Activated CD4-positive, alpha-beta T cell treated with anti-CD3 and anti-CD28 coated beads, Interleukin-2, amount 10 ng/mL, durations not matched to agents 7 days and 5 days (primary cell): ENCODE data around the gene AXIN2. TPM values are rescaled to one million over a fixed set of nuclear protein-coding genes. Genes with fewer than 3 reads are reported as not detected.
"Not testable (repeated sequence)": the region's sequence is repeated elsewhere in the genome, so short reads cannot be mapped to it uniquely, and the experiment has no call there.

Experiments
- CTCF ChIA-PET: fragments of 350-600 bp; sonication (Branson Sonifier 250); formaldehyde crosslinking; loops from one replicate; lab custom pipeline; 2021; ENCODE audit warnings: antibody characterized with exemption; lab: Charles Lee
- POLR2A ChIA-PET: fragments of 350-600 bp; sonication (Branson Sonifier 250); formaldehyde crosslinking; loops from one replicate; lab custom pipeline; 2021; ENCODE audit warnings: antibody characterized with exemption; lab: Charles Lee
- DNase-seq: peaks from one replicate; pipeline ENCODE4 v3.0.0-alpha.2; 2020
- H3K27ac Mint-ChIP-seq: one replicate; pipeline ENCODE4 v1.8.0; 2021; ENCODE audit warnings: mild to moderate bottlenecking, moderate library complexity, mixed read lengths
- H3K27me3 Mint-ChIP-seq: one replicate; pipeline ENCODE4 v1.8.0; 2021; ENCODE audit warnings: mixed read lengths
- H3K36me3 Mint-ChIP-seq: one replicate; pipeline ENCODE4 v1.8.0; 2021; ENCODE audit warnings: low read depth, mixed read lengths
- H3K4me1 Mint-ChIP-seq: one replicate; pipeline ENCODE4 v1.8.0; 2021; ENCODE audit warnings: mixed read lengths
- H3K4me3 Mint-ChIP-seq: one replicate; pipeline ENCODE4 v1.8.0; 2021; ENCODE audit warnings: mild to moderate bottlenecking, moderate library complexity, mixed read lengths
- H3K9me3 Mint-ChIP-seq: one replicate; pipeline ENCODE4 v1.8.0; 2021; ENCODE audit warnings: mixed read lengths
- total RNA-seq, 2 experiments: library from RNA; stranded (reverse); gene quantifications; one replicate each; pipeline ENCODE4 v1.2.3, GENCODE V29; 2021

AXIN2 gene
- total RNA-seq, 2 experiments from 2014 or later = 12.7 to 13.4 TPM

DNA sequence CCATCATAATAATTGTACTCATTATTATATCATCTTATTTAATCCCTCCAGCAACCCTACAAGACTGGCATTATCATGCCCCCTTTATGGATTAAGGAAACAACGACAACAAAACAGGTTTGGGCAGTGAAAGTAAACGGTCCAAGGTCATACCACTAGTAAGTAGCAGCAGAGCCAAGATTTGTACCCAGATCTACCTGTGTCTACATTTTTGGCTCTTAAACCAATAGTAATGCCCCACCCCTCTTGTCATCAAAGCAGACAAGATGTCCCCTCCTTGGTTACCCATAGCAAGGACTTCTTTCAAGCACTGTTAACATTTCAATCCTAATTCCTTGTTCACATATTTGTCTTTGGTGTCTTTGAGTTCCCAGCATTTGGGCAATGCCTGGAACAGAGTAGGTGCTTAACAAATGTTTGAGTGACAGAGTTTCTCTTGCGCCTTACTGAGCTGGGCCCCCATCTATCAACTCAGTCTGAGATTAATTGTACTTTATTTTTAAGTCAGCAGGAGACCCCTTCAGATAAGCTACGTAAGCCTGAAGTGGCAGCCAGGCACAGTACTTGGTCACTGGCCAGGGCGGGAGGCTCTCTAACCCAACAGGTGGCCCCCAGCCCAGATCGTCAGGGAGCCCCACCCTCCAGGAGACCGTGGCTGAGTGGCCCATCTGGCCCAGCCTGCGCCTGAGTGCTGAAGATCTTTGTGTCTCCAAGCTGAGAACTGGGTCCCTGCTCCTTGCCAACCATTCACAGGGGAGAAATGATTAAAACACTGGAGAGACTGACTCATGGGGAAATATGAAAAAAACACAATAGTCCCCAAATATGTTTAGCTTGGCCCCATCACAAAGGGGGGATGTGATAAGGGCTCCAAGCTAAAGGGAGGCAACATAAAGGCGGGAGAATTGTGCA is 75.8 kb downstream of the AXIN2 start:
- H3K27me3 Mint-ChIP-seq = peaks cover under 1% of the 10 kb centered on the region
- no peaks in the 10 kb centered on the region for H3K36me3 Mint-ChIP-seq
- CTCF ChIA-PET = no interaction called here
- H3K4me3 Mint-ChIP-seq = no peak overlapping the region
- H3K4me1 Mint-ChIP-seq = peaks cover 13% of the 10 kb centered on the region
- H3K27ac Mint-ChIP-seq = peak overlapping the region; percentile 38
- POLR2A ChIA-PET = no interaction called here
- DNase-seq = no peak
- no peaks in the 10 kb centered on the region for H3K9me3 Mint-ChIP-seq

DNA sequence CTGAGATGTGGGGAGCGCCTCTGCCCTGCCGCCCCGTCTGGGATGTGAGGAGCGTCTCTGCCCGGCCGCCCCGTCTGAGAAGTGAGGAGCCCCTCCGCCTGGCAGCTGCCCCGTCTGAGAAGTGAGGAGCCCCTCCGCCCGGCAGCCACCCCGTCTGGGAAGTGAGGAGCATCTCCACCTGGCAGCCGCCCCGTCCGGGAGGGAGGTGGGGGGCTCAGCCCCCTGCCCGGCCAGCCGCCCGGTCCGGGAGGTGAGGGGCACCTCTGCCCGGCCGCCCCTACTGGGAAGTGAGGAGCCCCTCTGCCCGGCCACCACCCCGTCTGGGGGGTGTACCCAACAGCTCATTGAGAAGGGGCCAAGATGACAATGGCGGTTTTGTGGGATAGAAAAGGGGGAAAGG is 77.0 kb downstream of the AXIN2 start:
- H3K27me3 Mint-ChIP-seq, H3K4me3 Mint-ChIP-seq, H3K27ac Mint-ChIP-seq, H3K9me3 Mint-ChIP-seq, DNase-seq, POLR2A ChIA-PET, CTCF ChIA-PET, H3K36me3 Mint-ChIP-seq: not testable (repeated sequence)
- peaks cover 14% of the 10 kb centered on the region for H3K4me1 Mint-ChIP-seq

DNA sequence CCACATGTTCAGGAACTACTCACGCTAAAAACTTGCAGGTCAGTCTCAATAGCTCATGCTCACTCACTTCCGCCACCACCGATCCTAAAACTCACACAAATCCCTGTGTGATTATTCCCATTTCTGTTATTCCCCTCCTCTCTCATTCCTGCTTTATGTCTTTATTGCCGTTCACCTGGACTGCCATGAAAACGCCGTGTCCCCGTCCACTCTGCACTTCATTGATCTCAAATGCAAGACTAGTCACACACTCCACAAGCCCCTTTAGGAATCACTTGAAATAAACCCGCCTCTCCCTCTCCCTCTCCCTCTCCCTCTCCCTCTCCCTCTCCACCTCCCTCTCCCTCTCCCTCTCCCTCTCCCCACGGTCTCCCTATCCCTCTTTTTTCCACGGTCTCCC is 78.0 kb downstream of the AXIN2 start:
- no peaks in the 10 kb centered on the region for H3K36me3 Mint-ChIP-seq
- no peaks in the 10 kb centered on the region for H3K27me3 Mint-ChIP-seq
- no peak for DNase-seq
- H3K4me3 Mint-ChIP-seq = no peak overlapping the region
- H3K4me1 Mint-ChIP-seq = peaks cover 14% of the 10 kb centered on the region
- CTCF ChIA-PET = no interaction called here
- POLR2A ChIA-PET = no interaction called here
- H3K9me3 Mint-ChIP-seq = no peaks in the 10 kb centered on the region
- H3K27ac Mint-ChIP-seq = no peak overlapping the region

DNA sequence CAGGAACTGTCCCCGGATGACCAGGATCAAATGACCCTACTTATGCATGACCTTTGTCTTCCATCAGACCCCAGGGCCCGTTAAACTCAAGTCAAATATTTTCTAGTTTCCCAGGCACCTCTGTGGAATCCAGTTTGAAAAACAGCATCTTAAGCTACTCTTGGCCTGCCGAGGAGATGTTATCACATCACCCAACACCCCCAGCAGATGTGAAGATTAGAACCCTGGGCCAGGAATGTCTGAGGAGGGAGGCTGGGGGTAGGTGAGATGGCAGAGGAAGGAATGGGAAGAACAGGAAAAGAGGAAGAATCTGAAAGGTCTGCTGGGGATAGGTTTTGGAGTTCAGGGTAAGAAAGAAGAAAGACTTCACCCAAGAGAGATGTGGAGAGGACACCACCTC is 79.2 kb downstream of the AXIN2 start:
- Mint-ChIP-seq H3K4me1 (peaks cover 14% of the 10 kb centered on the region), H3K9me3 (no peaks in the 10 kb centered on the region), H3K27ac (no peak overlapping the region), H3K4me3 (no peak overlapping the region), H3K27me3 (no peaks in the 10 kb centered on the region), H3K36me3 (no peaks in the 10 kb centered on the region)
- POLR2A ChIA-PET = no interaction called here
- no peak for DNase-seq
- CTCF ChIA-PET = no interaction called here

DNA sequence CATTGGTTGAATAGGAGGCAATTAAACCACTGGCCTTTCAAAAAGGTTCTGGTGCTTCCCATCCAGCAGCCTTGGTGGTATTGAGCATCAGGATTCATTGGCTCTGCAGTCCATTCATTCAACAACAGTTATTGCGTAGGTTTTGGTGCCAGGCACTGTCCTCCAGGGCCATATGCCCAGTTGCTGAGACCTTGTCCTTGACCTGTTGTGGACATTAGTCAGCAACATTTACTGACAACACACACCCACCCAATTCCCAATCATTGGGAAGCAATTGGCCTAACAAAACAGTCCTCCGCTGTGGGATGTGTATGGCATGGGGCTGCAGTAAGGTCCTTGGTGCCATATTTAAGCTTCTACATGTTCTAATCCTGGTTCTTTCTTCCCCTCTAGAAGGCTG is 82.2 kb downstream of the AXIN2 start:
- CTCF ChIA-PET = no interaction called here
- Mint-ChIP-seq H3K9me3 (no peaks in the 10 kb centered on the region), H3K27me3 (peaks cover 2% of the 10 kb centered on the region), H3K4me1 (peaks cover 14% of the 10 kb centered on the region), H3K4me3 (no peak overlapping the region), H3K36me3 (no peaks in the 10 kb centered on the region), H3K27ac (no peak overlapping the region)
- no peak for DNase-seq
- POLR2A ChIA-PET = no interaction called here
